ENCODE results near the gene ASTN2. TPM values are rescaled to one million over a fixed set of nuclear protein-coding genes. Genes with fewer than 3 reads are reported as not detected.

Gene ASTN2
- polyA plus RNA-seq, 2 donors = 0.26 to 0.35 TPM

DNA sequence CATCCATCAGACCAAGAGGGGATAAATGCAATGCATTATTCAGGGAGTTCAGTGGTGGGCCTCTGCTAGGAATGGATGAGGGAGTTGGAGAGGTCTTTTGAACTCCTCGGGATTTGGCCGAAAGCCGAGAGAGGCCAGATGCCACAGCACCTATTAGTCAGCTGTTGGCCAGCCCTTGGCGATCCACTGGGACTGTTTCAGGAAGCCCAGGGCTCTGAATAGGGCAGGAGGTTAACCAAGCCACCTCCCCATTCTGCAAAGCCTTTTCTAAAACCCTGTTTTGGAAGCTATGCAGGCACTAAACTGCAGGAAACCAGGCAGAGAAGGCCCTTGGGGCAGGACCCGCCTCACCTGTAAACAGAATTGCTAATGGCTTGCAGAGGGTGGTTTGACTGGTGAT, 37.8 kb downstream of the ASTN2 start:
- Histone ChIP-seq H3K4me1 (ENCODE audit: control insufficient read depth in 2 of 2, insufficient read depth in 2 of 2, low read length in 1 of 2) (no peaks in the 10 kb centered on the region), H3K9me3 (ENCODE audit: control insufficient read depth in 2 of 2, insufficient read depth in 1 of 2, low read depth in 1 of 2, low read length in 1 of 2) (no peaks in the 10 kb centered on the region), H3K4me3 (ENCODE audit: low read depth in 1 of 2, low read length in 2 of 2) (no peak overlapping the region), H3K27ac (ENCODE audit: low read depth in 2 of 2, low read length in 1 of 2) (no peak overlapping the region), H3K27me3 (ENCODE audit: control insufficient read depth in 1 of 2, insufficient read depth in 2 of 2, low read length in 2 of 2) (no peaks in the 10 kb centered on the region), H3K36me3 (ENCODE audit: control insufficient read depth in 2 of 2, insufficient read depth in 2 of 2, low read length in 1 of 2) (no peaks in the 10 kb centered on the region)
- 54 to 67% methylated on average over 5 of the region's 5 CpGs for WGBS, 2 donors

DNA sequence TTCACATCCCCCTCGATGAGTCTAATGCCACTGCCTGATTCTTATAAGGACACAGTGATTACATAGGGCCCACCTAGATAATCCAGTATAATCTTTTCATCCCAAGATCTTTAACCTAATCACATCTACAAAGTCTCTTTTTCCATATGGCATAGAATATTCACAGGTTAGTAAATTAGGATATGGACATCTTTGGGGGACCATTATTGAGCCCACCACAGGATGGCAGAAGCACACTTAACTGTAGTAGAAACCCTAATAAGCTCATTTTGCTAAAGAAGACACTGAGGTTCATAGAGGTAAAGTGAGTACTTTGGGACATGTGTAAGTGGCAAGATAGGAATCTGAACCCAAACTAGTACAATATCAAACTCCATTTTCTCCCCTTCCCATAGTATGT, 38.9 kb downstream of the ASTN2 start:
- Histone ChIP-seq H3K4me3 (ENCODE audit: low read depth in 1 of 2, low read length in 2 of 2) (no peak overlapping the region), H3K36me3 (ENCODE audit: control insufficient read depth in 2 of 2, insufficient read depth in 2 of 2, low read length in 1 of 2) (no peaks in the 10 kb centered on the region), H3K9me3 (ENCODE audit: control insufficient read depth in 2 of 2, insufficient read depth in 1 of 2, low read depth in 1 of 2, low read length in 1 of 2) (no peaks in the 10 kb centered on the region), H3K4me1 (ENCODE audit: control insufficient read depth in 2 of 2, insufficient read depth in 2 of 2, low read length in 1 of 2) (no peaks in the 10 kb centered on the region), H3K27me3 (ENCODE audit: control insufficient read depth in 1 of 2, insufficient read depth in 2 of 2, low read length in 2 of 2) (no peaks in the 10 kb centered on the region), H3K27ac (ENCODE audit: low read depth in 2 of 2, low read length in 1 of 2) (no peak overlapping the region)
- WGBS, 2 donors = 80 to 88% methylated on average over 1 of the region's 1 CpG

DNA sequence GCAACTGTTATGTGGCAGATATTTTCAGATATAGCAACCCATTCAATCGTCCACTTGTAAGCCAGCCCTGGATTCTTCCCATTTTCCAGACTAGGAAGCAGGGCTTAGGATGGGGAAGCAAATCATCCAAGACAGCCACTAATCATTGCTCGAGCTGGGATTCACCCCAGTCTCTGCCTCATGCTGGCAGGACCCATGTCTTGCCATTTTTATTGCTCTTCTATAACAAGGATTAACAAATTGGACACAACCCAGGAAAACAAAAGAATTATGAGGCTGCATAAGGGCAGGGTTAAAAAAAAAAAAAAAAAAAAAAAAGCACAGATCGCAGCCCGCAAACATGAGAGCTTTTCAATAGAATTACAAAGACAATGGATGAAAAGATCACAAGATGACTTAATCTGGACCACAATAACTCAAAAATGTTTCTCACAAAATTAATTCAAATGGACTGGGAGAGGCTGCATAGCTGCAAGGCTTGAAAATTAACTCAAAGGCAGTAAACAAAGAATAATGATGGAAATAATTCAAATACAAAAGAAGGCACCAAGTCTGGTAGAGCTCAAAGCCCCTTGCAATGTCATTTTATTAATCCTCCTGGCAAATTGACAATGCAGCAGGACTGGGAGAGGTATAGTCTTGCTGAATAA, 40.7 kb downstream of the ASTN2 start:
- no peaks in the 10 kb centered on the region for H3K27me3 ChIP-seq (ENCODE audit: control insufficient read depth in 1 of 2, insufficient read depth in 2 of 2, low read length in 2 of 2)
- H3K27ac ChIP-seq (ENCODE audit: low read depth in 2 of 2, low read length in 1 of 2) = no peak overlapping the region
- H3K4me1 ChIP-seq (ENCODE audit: control insufficient read depth in 2 of 2, insufficient read depth in 2 of 2, low read length in 1 of 2) = no peaks in the 10 kb centered on the region
- no peaks in the 10 kb centered on the region for H3K36me3 ChIP-seq (ENCODE audit: control insufficient read depth in 2 of 2, insufficient read depth in 2 of 2, low read length in 1 of 2)
- no peaks in the 10 kb centered on the region for H3K9me3 ChIP-seq (ENCODE audit: control insufficient read depth in 2 of 2, insufficient read depth in 1 of 2, low read depth in 1 of 2, low read length in 1 of 2)
- H3K4me3 ChIP-seq (ENCODE audit: low read depth in 1 of 2, low read length in 2 of 2) = no peak overlapping the region
- 38 to 44% methylated on average over 4 of the region's 4 CpGs for WGBS, 2 donors

DNA sequence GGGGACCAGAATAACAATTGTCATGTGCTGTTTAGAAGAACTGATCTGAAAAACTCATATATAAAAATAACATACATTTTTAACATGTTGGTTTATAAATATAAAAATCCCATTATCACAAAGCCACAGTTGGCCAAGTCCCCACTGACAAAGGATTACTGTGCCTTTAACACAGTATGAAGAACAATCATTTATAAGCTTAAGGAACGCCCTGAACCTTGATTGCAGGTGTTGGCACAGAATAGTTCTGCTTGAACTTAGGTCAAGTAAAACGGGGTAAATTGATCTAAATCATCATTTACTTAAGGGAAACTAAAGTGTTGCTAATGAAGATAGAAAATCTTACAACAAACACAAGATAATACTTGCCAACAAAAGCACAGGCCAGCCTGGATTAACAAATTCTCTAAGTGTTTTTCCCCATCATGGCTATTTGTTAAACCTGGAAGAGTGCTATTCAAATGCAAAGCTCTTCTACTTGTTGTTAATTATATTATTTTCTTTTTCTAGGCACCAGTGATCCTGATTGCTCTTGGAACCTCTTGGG, 46.1 kb downstream of the ASTN2 start:
- Histone ChIP-seq H3K9me3 (ENCODE audit: control insufficient read depth in 2 of 2, insufficient read depth in 1 of 2, low read depth in 1 of 2, low read length in 1 of 2) (no peaks in the 10 kb centered on the region), H3K27me3 (ENCODE audit: control insufficient read depth in 1 of 2, insufficient read depth in 2 of 2, low read length in 2 of 2) (no peaks in the 10 kb centered on the region), H3K4me3 (ENCODE audit: low read depth in 1 of 2, low read length in 2 of 2) (no peak overlapping the region), H3K27ac (ENCODE audit: low read depth in 2 of 2, low read length in 1 of 2) (no peak overlapping the region), H3K4me1 (ENCODE audit: control insufficient read depth in 2 of 2, insufficient read depth in 2 of 2, low read length in 1 of 2) (no peaks in the 10 kb centered on the region), H3K36me3 (ENCODE audit: control insufficient read depth in 2 of 2, insufficient read depth in 2 of 2, low read length in 1 of 2) (no peaks in the 10 kb centered on the region)
- WGBS, 2 donors = 8 to 12% methylated on average over 2 of the region's 2 CpGs

DNA sequence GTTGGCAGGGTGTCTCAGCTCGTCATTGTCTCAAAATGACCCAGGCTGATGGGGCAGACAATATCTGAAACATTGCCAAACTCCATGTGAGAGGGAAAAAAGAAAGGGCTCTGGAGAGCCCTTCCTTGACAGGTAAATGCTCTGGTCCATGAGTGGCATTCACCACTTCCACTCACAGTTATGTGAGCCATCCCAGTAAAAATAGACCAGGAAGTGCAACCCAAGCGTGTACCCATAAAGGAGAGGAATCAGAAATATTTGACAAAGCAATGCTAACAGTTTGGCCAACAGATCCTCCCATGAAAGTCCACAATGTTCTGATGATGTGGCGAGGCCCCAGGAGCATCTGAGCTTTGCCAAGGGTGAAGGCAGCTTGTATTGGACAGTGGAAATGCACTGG, 49.4 kb downstream of the ASTN2 start:
- Histone ChIP-seq H3K36me3 (ENCODE audit: control insufficient read depth in 2 of 2, insufficient read depth in 2 of 2, low read length in 1 of 2) (no peaks in the 10 kb centered on the region), H3K4me3 (ENCODE audit: low read depth in 1 of 2, low read length in 2 of 2) (no peak overlapping the region), H3K27ac (ENCODE audit: low read depth in 2 of 2, low read length in 1 of 2) (no peak overlapping the region), H3K4me1 (ENCODE audit: control insufficient read depth in 2 of 2, insufficient read depth in 2 of 2, low read length in 1 of 2) (no peaks in the 10 kb centered on the region), H3K9me3 (ENCODE audit: control insufficient read depth in 2 of 2, insufficient read depth in 1 of 2, low read depth in 1 of 2, low read length in 1 of 2) (no peaks in the 10 kb centered on the region), H3K27me3 (ENCODE audit: control insufficient read depth in 1 of 2, insufficient read depth in 2 of 2, low read length in 2 of 2) (no peaks in the 10 kb centered on the region)
- WGBS, 2 donors = 70 to 83% methylated on average over 3 of the region's 3 CpGs

DNA sequence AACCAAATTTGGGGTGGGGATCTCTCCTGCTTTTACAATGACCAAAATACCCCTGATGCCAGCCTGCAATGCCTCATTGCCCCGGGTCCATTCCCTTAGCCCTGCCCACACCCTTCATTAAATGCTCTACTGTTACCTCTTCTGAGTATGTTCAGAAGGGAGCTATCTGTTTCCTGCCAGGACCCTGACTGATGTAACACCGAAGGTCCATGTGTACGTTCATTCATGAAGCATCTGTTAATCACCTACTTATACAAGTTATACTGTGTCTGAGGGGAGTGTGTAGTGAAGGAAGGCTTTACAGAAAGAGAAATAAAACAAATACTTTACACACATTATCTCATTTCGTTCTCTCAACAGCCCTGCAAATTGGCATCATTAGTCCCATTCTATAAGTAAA, 51.9 kb downstream of the ASTN2 start:
- Histone ChIP-seq H3K4me1 (ENCODE audit: control insufficient read depth in 2 of 2, insufficient read depth in 2 of 2, low read length in 1 of 2) (no peaks in the 10 kb centered on the region), H3K27me3 (ENCODE audit: control insufficient read depth in 1 of 2, insufficient read depth in 2 of 2, low read length in 2 of 2) (no peaks in the 10 kb centered on the region), H3K9me3 (ENCODE audit: control insufficient read depth in 2 of 2, insufficient read depth in 1 of 2, low read depth in 1 of 2, low read length in 1 of 2) (no peaks in the 10 kb centered on the region), H3K4me3 (ENCODE audit: low read depth in 1 of 2, low read length in 2 of 2) (no peak overlapping the region), H3K36me3 (ENCODE audit: control insufficient read depth in 2 of 2, insufficient read depth in 2 of 2, low read length in 1 of 2) (no peaks in the 10 kb centered on the region), H3K27ac (ENCODE audit: low read depth in 2 of 2, low read length in 1 of 2) (no peak overlapping the region)
- 81 to 85% methylated on average over 4 of the region's 4 CpGs for WGBS, 2 donors

DNA sequence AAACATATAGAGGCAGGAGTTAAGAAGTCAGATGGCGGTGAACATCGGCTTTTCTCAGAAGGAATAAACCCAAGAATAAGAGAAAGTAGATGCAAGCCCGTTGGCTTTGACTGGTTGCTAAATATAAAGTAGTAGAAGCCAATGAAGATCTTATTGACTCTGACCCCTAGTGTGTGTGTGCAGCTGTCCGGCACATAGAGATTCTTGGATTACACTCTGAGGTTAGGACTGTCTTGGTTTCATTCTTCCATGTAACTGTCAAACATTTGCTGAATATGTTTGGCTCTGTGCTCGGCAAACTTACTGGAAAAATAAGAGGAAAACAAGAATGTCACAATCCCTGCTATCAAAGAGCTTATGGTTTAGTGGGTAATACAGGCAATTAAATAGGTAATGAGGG, 54.9 kb downstream of the ASTN2 start:
- 74 to 81% methylated on average over 5 of the region's 5 CpGs for WGBS, 2 donors
- Histone ChIP-seq H3K4me3 (ENCODE audit: low read depth in 1 of 2, low read length in 2 of 2) (no peak overlapping the region), H3K36me3 (ENCODE audit: control insufficient read depth in 2 of 2, insufficient read depth in 2 of 2, low read length in 1 of 2) (no peaks in the 10 kb centered on the region), H3K27me3 (ENCODE audit: control insufficient read depth in 1 of 2, insufficient read depth in 2 of 2, low read length in 2 of 2) (no peaks in the 10 kb centered on the region), H3K4me1 (ENCODE audit: control insufficient read depth in 2 of 2, insufficient read depth in 2 of 2, low read length in 1 of 2) (no peaks in the 10 kb centered on the region), H3K9me3 (ENCODE audit: control insufficient read depth in 2 of 2, insufficient read depth in 1 of 2, low read depth in 1 of 2, low read length in 1 of 2) (no peaks in the 10 kb centered on the region), H3K27ac (ENCODE audit: low read depth in 2 of 2, low read length in 1 of 2) (no peak overlapping the region)

DNA sequence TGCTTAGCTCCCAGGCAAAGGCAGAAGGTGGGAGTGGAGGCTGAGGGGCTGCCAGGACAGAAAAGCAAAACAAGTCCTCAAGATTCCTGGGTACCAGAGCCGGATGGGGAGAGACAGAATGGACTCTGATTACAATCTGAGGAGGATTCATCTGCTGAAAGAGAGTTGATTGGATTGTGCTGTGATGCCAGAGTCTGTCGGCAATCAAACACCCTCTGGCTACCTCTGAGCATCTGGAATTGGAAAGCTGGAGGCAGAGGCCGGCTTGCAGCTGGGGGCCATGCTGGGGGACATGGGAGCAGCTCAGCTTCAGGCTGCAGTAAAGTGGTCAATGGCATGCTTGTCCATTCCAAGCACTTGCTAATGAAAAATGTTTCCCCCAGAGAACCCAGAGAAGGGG, 59.3 kb downstream of the ASTN2 start:
- H3K4me1 ChIP-seq (ENCODE audit: control insufficient read depth in 2 of 2, insufficient read depth in 2 of 2, low read length in 1 of 2) = no peaks in the 10 kb centered on the region
- no peaks in the 10 kb centered on the region for H3K9me3 ChIP-seq (ENCODE audit: control insufficient read depth in 2 of 2, insufficient read depth in 1 of 2, low read depth in 1 of 2, low read length in 1 of 2)
- WGBS, 2 donors = 65 to 67% methylated on average over 3 of the region's 3 CpGs
- H3K36me3 ChIP-seq (ENCODE audit: control insufficient read depth in 2 of 2, insufficient read depth in 2 of 2, low read length in 1 of 2) = no peaks in the 10 kb centered on the region
- no peak overlapping the region for H3K4me3 ChIP-seq (ENCODE audit: low read depth in 1 of 2, low read length in 2 of 2)
- H3K27ac ChIP-seq (ENCODE audit: low read depth in 2 of 2, low read length in 1 of 2) = no peak overlapping the region
- H3K27me3 ChIP-seq (ENCODE audit: control insufficient read depth in 1 of 2, insufficient read depth in 2 of 2, low read length in 2 of 2) = peaks cover 0 to 2% of the 10 kb centered on the region in 2 donors

DNA sequence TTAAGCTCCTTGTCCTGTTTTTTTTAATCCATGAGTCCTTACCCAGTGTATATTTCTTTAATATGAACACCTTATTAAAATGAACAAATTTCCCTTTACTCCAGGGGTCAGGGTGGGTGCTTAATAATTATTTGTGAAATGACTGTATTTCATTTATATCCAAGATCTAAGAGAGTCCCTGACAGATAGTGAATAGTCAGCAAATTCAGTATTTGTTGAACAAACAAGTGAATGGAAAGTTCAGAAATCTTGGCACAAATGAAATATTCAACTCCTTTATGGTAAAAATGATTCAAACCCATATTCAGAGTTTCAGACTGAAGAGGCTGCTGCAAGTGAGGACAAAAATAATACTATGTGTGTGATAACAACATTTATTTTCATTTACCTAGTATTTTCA, 59.9 kb downstream of the ASTN2 start:
- H3K9me3 ChIP-seq (ENCODE audit: control insufficient read depth in 2 of 2, insufficient read depth in 1 of 2, low read depth in 1 of 2, low read length in 1 of 2) = no peaks in the 10 kb centered on the region
- peaks cover 0 to 2% of the 10 kb centered on the region in 2 donors for H3K27me3 ChIP-seq (ENCODE audit: control insufficient read depth in 1 of 2, insufficient read depth in 2 of 2, low read length in 2 of 2)
- H3K27ac ChIP-seq (ENCODE audit: low read depth in 2 of 2, low read length in 1 of 2) = no peak overlapping the region
- no peaks in the 10 kb centered on the region for H3K36me3 ChIP-seq (ENCODE audit: control insufficient read depth in 2 of 2, insufficient read depth in 2 of 2, low read length in 1 of 2)
- no peak overlapping the region for H3K4me3 ChIP-seq (ENCODE audit: low read depth in 1 of 2, low read length in 2 of 2)
- H3K4me1 ChIP-seq (ENCODE audit: control insufficient read depth in 2 of 2, insufficient read depth in 2 of 2, low read length in 1 of 2) = no peaks in the 10 kb centered on the region

DNA sequence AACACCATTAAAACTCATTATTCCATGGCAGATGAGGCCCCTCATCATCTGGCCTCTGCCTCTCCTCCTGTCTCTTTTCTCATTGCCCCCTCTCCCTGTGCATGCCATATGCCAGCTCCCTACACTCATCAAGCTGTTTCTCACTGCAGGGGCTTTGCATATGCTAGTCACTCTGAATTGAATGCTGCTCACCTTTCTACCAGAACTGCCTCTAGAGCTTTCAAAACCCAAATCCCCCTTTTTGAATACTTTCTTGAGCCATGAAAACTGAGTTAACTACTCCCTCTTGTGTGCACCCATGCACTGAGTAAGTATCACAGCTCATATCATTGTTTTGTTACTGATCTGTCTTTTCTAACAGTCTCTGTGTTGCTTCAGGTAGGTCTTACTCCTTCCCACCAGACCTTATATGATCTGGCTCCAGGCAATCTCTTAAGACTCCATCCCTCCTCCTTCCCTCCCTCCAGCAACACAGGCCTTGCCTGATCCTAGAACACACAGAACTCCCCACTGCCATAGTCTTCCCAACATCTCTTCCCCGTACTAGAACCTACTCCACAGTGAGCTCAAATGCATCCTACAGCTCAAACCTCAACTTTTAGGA, 60.5 kb downstream of the ASTN2 start:
- H3K4me1 ChIP-seq (ENCODE audit: control insufficient read depth in 2 of 2, insufficient read depth in 2 of 2, low read length in 1 of 2) = no peaks in the 10 kb centered on the region
- no peak overlapping the region for H3K27ac ChIP-seq (ENCODE audit: low read depth in 2 of 2, low read length in 1 of 2)
- 74 to 82% methylated on average over 1 of the region's 1 CpG for WGBS, 2 donors
- H3K4me3 ChIP-seq (ENCODE audit: low read depth in 1 of 2, low read length in 2 of 2) = no peak overlapping the region
- no peaks in the 10 kb centered on the region for H3K36me3 ChIP-seq (ENCODE audit: control insufficient read depth in 2 of 2, insufficient read depth in 2 of 2, low read length in 1 of 2)
- H3K9me3 ChIP-seq (ENCODE audit: control insufficient read depth in 2 of 2, insufficient read depth in 1 of 2, low read depth in 1 of 2, low read length in 1 of 2) = no peaks in the 10 kb centered on the region
- H3K27me3 ChIP-seq (ENCODE audit: control insufficient read depth in 1 of 2, insufficient read depth in 2 of 2, low read length in 2 of 2) = peaks cover 0 to 2% of the 10 kb centered on the region in 2 donors

All from esophagus (tissue), 2 donors.